GM23338 (cell line): ENCODE measurements around the gene JARID2. TPM values are rescaled to one million over a fixed set of nuclear protein-coding genes. Genes with fewer than 3 reads are reported as not detected.
A peak's percentile ranks its signal among the peaks of the same experiment; 100 is the strongest.

ENCODE experiments used
- ATAC-seq: fragments of 200-7000 bp; cut with Tn5 transposase; 3 replicates; pipeline ENCODE4 v1.9.1; 2020
- DNase-seq: peaks from one replicate; pipeline ENCODE4 v3.0.0-alpha.2; 2015; ENCODE audit warnings: low spot score
- H2AFZ ChIP-seq: fragments of 200-600 bp; sonication (generic); 2 replicates; pipeline ENCODE4 v1.8.0; 2016; ENCODE audit warnings: antibody characterized with exemption, mild to moderate bottlenecking, moderate library complexity
- H3F3A ChIP-seq: fragments of 200-600 bp; sonication (generic); replicated peaks from 2 replicates; pipeline ENCODE4 v1.8.0; 2017; ENCODE audit warnings: antibody characterized with exemption, mixed run types, low read depth
- H3K27ac ChIP-seq: fragments of 200-600 bp; sonication (generic); 2 replicates; pipeline ENCODE4 v1.6.1; 2016; ENCODE audit warnings: low read depth
- H3K27me3 ChIP-seq: fragments of 200-600 bp; sonication (generic); 2 replicates; pipeline ENCODE4 v1.8.0; 2016; ENCODE audit warnings: mild to moderate bottlenecking, mixed run types, moderate library complexity; ENCODE audit not compliant: insufficient read depth
- H3K36me3 ChIP-seq: fragments of 200-600 bp; sonication (generic); 2 replicates; pipeline ENCODE4 v1.8.0; 2016; ENCODE audit warnings: mild to moderate bottlenecking; ENCODE audit not compliant: insufficient read depth
- H3K4me1 ChIP-seq: fragments of 200-600 bp; sonication (generic); 2 replicates; pipeline ENCODE4 v1.8.0; 2016; ENCODE audit warnings: mild to moderate bottlenecking, moderate library complexity; ENCODE audit not compliant: insufficient read depth
- H3K4me2 ChIP-seq: fragments of 200-600 bp; sonication (generic); 2 replicates; pipeline ENCODE4 v1.7.1; 2017; ENCODE audit warnings: mixed run types
- H3K4me3 ChIP-seq: fragments of 200-600 bp; sonication (generic); 2 replicates; pipeline ENCODE4 v1.6.1; 2016; ENCODE audit warnings: mixed run types
- H3K79me2 ChIP-seq: fragments of 200-600 bp; sonication (generic); replicated peaks from 2 replicates; pipeline ENCODE4 v1.8.0; 2017; ENCODE audit warnings: mild to moderate bottlenecking; ENCODE audit not compliant: insufficient read depth
- H3K9me2 ChIP-seq: fragments of 200-600 bp; sonication (generic); 2 replicates; pipeline ENCODE4 v1.8.0; 2017; ENCODE audit not compliant: insufficient read depth
- H4K20me1 ChIP-seq: fragments of 200-600 bp; sonication (generic); replicated peaks from 2 replicates; pipeline ENCODE4 v1.8.0; 2017; ENCODE audit warnings: mild to moderate bottlenecking; ENCODE audit not compliant: insufficient read depth
- H3K27ac Mint-ChIP-seq: 2 replicates; pipeline ENCODE4 v1.8.0; 2020; ENCODE audit warnings: inconsistent platforms, mild to moderate bottlenecking, moderate library complexity, mixed read lengths
- H3K27me3 Mint-ChIP-seq: 3 replicates; pipeline ENCODE4 v1.8.0; 2022; ENCODE audit warnings: low read depth, mild to moderate bottlenecking, moderate library complexity, mixed read lengths, inconsistent platforms; ENCODE audit not compliant: insufficient read depth, poor library complexity
- H3K36me3 Mint-ChIP-seq: 3 replicates; pipeline ENCODE4 v1.8.0; 2021; ENCODE audit warnings: low read depth, mild to moderate bottlenecking, inconsistent platforms, moderate library complexity, mixed read lengths
- H3K4me1 Mint-ChIP-seq: 3 replicates; pipeline ENCODE4 v1.8.0; 2020; ENCODE audit warnings: mild to moderate bottlenecking, inconsistent platforms, mixed read lengths
- H3K4me3 Mint-ChIP-seq: 3 replicates; pipeline ENCODE4 v1.8.0; 2021; ENCODE audit warnings: moderate library complexity, mild to moderate bottlenecking, inconsistent platforms, mixed read lengths
- H3K9me3 Mint-ChIP-seq: 3 replicates; pipeline ENCODE4 v1.8.0; 2020; ENCODE audit warnings: moderate library complexity, mild to moderate bottlenecking, inconsistent platforms, mixed read lengths
- CREB1 ChIP-seq: fragments of 250-450 bp; sonication (Bioruptor Pico); IDR thresholded peaks from 2 replicates; pipeline ENCODE4 v1.5.0; 2020; ENCODE audit warnings: low read depth, mild to moderate bottlenecking, moderate library complexity
- CTCF ChIP-seq, 2 experiments: fragments of 200-600 bp in 1 of 2; sonication (generic) in 1 of 2; conservative IDR thresholded peaks; 2 replicates each; pipeline versions ENCODE4 v1.5.1 to v1.6.1; 2016 to 2017; ENCODE audit warnings: antibody characterized with exemption in 2 of 2, low read depth in 2 of 2, mild to moderate bottlenecking in 2 of 2, moderate library complexity in 1 of 2
- ETS1 ChIP-seq: IDR thresholded peaks from 2 replicates; pipeline ENCODE4 v1.6.1; 2016; ENCODE audit warnings: antibody characterized with exemption
- EZH2 ChIP-seq: fragments of 200-600 bp; sonication (generic); IDR thresholded peaks from one replicate; pipeline ENCODE4 v1.8.0; 2017; ENCODE audit warnings: antibody characterized with exemption, mild to moderate bottlenecking, low read depth; ENCODE audit not compliant: unreplicated experiment
- EZH2phosphoT487 ChIP-seq: fragments of 200-600 bp; sonication (generic); IDR thresholded peaks from one replicate; pipeline ENCODE4 v1.8.1; 2018; ENCODE audit warnings: antibody characterized with exemption; ENCODE audit not compliant: unreplicated experiment
- NANOG ChIP-seq: IDR thresholded peaks from 2 replicates; pipeline ENCODE4 v1.6.1; 2016; ENCODE audit warnings: antibody characterized with exemption, borderline replicate concordance
- POLR2AphosphoS5 ChIP-seq: IDR thresholded peaks from 2 replicates; pipeline ENCODE4 v1.6.1; 2016; ENCODE audit warnings: antibody characterized with exemption, low read depth
- STAT1 ChIP-seq: IDR thresholded peaks from one replicate; pipeline ENCODE4 v1.6.1; 2016; ENCODE audit warnings: antibody characterized with exemption; ENCODE audit not compliant: unreplicated experiment
- ZNF331 ChIP-seq: fragments of 250-450 bp; sonication (Bioruptor Pico); IDR thresholded peaks from 2 replicates; pipeline ENCODE4 v1.5.0; 2020; ENCODE audit warnings: low read depth, mild to moderate bottlenecking, moderate library complexity
- polyA plus RNA-seq: library from polyadenylated mRNA; unstranded; fragments of >200 nt; fragmentation: Nextera tagmentation; extraction: Ambion mirVana; gene quantifications from 2 replicates; pipeline ENCODE4 v1.2.1, GENCODE V29; 2016
- total RNA-seq: library from RNA; depleted of rRNA; stranded (reverse); fragments of >200 nt; shearing (Covaris generic); gene quantifications from 2 replicates; pipeline ENCODE4 v1.2.3, GENCODE V29; 2014

JARID2 gene
- total and polyA plus RNA-seq, 2 experiments from 2014 or later: 92.8 to 196 TPM

DNA sequence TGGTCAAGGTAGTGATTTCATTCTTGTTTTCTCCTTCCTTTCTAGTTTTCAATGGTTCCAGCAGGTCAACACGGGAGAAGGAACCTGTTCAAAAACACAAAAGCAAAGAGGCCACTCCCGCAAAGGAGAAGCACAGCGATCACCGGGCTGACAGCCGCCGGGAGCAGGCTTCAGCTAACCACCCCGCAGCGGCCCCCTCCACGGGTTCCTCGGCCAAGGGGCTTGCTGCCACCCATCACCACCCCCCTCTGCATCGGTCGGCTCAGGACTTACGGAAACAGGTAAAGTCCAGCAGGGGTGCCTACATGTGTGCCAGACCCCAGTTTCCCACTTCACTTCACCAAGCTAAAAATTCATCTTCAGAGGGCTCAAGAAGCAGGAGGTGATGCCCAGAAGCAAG is 241.4 kb downstream of the JARID2 start (continued):
- TF ChIP-seq CTCF (conservative IDR thresholded peaks at IDR 0.05; ENCODE audit: low read depth in 2 of 2): no peak

DNA sequence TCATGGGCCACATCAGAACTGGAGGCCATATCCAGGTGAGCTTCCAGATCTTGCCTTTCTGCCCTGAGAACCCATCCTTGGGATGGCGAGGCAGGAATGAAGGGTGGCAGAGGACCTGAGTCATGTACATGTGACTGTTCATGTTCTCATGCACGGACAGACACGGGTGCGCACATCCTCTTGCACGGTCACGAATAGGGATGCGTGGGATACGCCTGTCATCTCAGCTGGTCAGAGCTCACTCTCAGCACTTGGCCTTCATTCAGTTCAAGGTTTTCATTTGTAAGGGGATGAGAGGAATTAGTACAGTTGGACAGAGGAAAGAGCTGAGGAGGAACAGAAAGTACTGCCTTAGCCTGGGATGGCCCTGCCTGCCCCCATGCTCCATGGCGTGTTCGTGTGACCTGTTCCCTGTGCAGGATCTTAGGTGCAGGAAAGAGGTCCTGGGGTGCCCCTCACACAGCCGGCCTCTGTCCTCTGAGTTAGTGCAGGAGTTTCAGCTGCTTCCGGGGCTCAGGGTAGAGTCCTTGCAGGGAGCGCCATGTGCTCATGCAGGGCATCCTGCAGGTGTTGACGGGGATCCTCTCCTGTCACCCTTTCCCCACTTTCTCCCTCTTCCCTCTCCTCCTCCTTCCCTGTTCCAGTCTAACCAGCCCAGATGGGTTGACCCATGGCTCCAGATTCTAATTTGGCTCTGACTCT is 243.5 kb downstream of the JARID2 start:
- Histone ChIP-seq H3F3A (peaks cover 26% of the 10 kb centered on the region), H3K36me3 (peaks cover 21% of the 10 kb centered on the region), H3K4me1 (peaks cover 77% of the 10 kb centered on the region), H3K9me2 (no peaks in the 10 kb centered on the region), H3K79me2 (peaks cover 96% of the 10 kb centered on the region), H3K4me2 (no peak overlapping the region), H3K27ac (0 out of 2 replicates have a peak overlapping the region, but pooled peaks have one; percentile 16), H3K27me3 (no peaks in the 10 kb centered on the region), H4K20me1 (peaks cover 88% of the 10 kb centered on the region), H3K4me3 (no peak overlapping the region), H2AFZ (no peak overlapping the region)
- Mint-ChIP-seq H3K4me3 (no peak overlapping the region; the same call in 2 of the 3 replicates), H3K27me3 (peaks cover 34% of the 10 kb centered on the region), H3K9me3 (no peaks in the 10 kb centered on the region; the same call in 2 of the 3 replicates), H3K27ac (no peak overlapping the region), H3K36me3 (peaks cover 61% of the 10 kb centered on the region), H3K4me1 (peaks cover 87% of the 10 kb centered on the region)
- DNase-seq (no peak), ATAC-seq (no peak)
- TF ChIP-seq CREB1 (CRISPR knock-in tag): no peak
- no peak for TF ChIP-seq EZH2
- TF ChIP-seq POLR2AphosphoS5: peak; percentile 18; the same call in 1 of the 2 replicates
- no peak for TF ChIP-seq ZNF331 (CRISPR knock-in tag)
- no peak for TF ChIP-seq STAT1

DNA sequence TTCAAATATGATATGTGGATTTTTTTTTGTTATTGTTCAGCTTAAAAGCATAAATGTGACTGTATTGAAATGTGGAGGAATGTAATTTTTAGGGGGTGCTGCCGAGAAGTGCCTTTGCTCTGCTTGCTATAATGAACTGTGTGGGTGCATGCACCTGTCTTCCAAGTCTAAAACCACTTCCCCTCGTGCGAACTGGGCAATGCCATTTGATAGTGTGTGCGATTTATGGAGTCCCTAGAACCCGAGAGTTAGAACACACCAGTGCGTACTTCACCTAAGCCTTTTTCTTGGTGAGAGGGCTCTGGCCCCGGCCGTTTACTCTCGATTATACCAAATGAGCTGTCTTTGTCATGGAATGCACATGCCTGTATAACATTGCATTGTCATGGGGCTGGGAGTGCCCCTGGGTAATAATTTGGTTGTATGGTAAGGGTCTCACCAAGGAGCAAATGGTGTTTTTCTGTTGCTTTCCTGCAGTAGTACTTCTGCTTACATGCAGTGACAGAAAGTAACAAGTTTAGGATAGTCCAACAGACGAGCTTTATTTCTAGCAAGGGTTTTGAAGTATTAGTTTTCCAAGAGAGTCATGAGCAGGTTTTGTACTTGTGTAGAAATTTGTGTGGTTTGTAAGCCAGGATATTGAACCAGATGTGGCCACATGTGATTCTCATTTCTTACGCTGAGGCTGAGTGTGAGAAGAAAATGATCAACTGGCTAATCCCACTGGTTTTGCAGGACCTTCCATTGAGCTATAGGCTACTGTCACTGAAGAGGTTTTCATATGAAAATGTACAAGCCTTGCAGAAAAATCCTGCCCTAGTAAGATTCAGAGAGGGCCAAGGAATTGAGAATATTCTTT is 244.6 kb downstream of the JARID2 start:
- H3K9me3 Mint-ChIP-seq: no peaks in the 10 kb centered on the region; the same call in 2 of the 3 replicates
- no peaks in the 10 kb centered on the region for H3K27me3 ChIP-seq

More for the DNA sequence above, 244.6 kb downstream of the JARID2 start:
- Histone ChIP-seq H3K36me3 (peaks cover 28% of the 10 kb centered on the region), H3K79me2 (peaks cover 96% of the 10 kb centered on the region), H2AFZ (no peak overlapping the region), H3K4me1 (peaks cover 66% of the 10 kb centered on the region), H3K9me2 (no peaks in the 10 kb centered on the region), H3F3A (peaks cover 36% of the 10 kb centered on the region), H4K20me1 (peaks cover 88% of the 10 kb centered on the region), H3K4me2 (peak overlapping the region; percentile 42; the same call in 1 of the 2 replicates), H3K4me3 (no peak overlapping the region), H3K27ac (peak overlapping the region; percentile 16; the same call in 1 of the 2 replicates)
- Mint-ChIP-seq H3K4me1 (peaks cover 85% of the 10 kb centered on the region), H3K4me3 (no peak overlapping the region), H3K27me3 (peaks cover 37% of the 10 kb centered on the region), H3K36me3 (peaks cover 65% of the 10 kb centered on the region), H3K27ac (no peak overlapping the region)
- ATAC-seq (no peak), DNase-seq (no peak)
- TF ChIP-seq NANOG: no peak
- no peak for TF ChIP-seq EZH2
- no peak for TF ChIP-seq CTCF (conservative IDR thresholded peaks at IDR 0.05; ENCODE audit: low read depth in 2 of 2)
- TF ChIP-seq ETS1: no peak
- TF ChIP-seq EZH2phosphoT487: no peak
- no peak for TF ChIP-seq STAT1
- TF ChIP-seq ZNF331 (CRISPR knock-in tag): no peak
